GM21576 (cell line): ENCODE results near the gene CLMP.
"Not testable (repeated sequence)": the region's sequence is repeated elsewhere in the genome, so short reads cannot be mapped to it uniquely, and the experiment has no call there.

Experiments
- ATAC-seq: cut with Tn5 transposase; IDR thresholded peaks from one replicate; pipeline ENCODE4 v1.9.1; 2021; ENCODE audit warnings: mild to moderate bottlenecking, moderate library complexity; ENCODE audit not compliant: unreplicated experiment

CLMP gene

DNA sequence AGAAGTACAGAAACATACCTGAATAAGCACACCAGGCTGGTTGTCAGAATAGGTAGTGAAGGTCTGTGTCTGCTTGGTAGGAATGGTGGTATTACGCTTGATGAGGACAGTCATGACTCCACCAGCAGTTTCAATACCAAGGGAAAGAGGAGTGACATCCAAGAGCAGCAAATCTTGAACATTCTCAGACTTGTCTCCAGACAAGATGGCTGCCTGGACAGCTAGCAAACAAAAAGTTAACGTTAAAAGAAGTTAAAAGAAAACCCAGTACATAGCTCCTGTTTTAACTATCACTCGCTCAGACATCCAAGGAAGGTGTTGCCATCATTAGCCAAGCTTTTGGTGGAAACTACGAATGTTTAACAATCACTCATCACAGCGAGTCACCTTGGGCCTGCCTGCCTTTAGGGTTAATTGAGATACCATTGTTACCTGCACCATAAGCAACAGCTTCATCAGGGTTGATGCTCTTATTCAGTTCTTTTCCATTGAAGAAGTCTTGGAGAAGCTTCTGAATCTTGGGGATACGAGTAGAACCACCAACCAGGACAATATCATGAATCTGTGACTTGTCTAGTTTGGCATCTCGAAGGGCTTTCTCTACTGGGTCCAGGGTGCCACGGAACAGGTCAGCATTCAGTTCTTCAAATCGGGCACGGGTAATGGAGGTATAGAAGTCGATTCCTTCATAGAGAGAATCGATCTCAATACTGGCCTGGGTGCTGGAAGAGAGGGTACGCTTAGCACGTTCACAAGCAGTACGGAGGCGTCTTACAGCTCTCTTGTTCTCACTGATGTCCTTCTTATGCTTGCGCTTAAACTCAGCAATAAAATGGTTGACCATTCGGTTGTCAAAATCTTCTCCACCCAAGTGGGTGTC, 135.8 kb downstream of the CLMP start:
- ATAC-seq = not testable (repeated sequence)

DNA sequence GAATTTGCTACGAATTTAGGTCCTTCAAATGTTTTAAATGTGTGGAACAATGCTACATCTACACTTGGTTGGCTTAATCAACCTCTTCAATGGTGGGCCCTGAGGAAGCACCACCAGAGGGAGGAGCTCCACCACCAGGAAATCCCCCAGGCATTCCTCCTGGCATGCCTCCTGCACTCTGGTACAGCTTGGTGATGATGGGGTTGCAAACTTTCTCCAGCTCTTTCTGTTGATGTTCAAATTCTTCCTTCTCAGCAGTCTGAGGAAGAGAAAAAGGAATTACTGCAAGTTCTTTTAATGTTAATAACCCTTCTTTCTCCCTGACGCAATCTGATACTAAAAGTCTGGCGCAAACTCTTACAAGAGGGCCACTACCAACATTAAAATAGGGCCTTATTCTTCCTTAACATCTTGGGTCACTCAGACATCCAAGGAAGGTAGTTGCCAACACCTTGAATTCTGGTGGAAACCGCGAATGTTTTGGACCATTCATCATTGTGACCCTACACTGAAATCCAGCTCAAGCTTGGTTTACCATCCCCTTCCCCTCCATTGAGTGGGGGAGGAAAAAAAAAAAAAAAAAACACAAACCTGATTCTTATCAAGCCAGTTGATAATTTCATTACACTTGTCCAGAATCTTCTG, 137.3 kb downstream of the CLMP start:
- no peak for ATAC-seq

DNA sequence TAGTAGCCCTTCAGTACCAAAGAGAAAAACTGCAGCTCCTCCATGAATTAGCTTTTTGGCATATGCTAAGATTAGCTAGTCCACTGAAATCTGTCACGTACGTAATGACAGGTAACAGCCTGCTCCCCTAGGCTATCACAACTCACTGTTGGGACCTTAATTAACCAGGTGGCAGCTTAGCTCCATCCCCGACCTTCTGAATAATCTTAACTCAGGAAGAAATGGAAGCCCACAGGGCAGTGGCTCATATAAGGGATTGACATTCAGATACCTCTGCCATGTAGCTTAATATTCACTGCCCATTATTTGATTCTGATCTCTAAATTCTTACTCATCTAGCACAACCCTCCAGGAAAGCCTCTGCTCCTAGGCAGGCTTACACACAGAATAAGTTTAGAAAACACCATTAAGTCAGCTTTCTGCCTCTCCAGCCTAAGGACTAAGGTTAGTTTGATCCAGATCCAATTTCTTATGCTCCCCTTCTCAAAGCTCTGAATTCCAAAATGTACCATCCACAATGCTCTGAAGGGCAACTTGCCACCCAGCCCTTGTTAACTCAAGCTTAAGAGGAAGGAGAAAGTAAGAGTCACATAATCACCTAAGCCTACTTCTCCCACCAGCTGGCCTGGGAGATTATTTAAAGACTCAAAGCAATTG, 138.1 kb downstream of the CLMP start:
- ATAC-seq = no peak

DNA sequence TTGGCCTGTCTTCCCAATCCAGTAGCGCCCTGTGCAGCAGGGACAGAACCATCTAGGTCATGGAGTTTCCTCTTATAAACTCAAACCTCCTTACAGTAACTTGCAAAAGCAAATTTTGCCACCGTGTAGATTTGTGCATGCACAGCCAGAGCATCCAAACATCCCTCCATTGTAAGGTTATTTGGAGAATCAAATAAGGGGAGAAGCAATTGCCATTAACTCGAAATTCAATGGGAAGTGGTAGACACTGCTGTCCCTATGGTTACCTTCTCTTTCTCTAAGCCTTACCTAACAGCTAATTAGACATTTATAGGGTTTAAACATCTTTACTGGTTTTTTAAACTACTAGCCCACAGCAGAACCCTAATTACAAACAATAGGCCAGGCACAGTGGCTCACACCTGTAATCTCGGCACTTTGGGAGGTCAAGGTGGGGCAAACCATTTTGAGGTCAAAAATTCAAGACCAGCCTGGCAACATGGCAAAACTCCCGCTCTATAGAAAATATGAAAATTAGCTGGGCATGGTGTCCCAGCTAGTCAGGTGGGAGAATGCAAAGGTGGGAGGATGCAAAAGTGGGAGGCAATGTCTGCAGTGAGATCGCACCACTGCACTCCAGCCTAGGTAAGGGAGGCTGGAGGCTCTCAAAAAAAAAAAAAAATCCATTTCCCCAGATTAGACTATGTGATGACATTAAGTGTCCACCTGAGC, 139.7 kb downstream of the CLMP start:
- no peak for ATAC-seq

DNA sequence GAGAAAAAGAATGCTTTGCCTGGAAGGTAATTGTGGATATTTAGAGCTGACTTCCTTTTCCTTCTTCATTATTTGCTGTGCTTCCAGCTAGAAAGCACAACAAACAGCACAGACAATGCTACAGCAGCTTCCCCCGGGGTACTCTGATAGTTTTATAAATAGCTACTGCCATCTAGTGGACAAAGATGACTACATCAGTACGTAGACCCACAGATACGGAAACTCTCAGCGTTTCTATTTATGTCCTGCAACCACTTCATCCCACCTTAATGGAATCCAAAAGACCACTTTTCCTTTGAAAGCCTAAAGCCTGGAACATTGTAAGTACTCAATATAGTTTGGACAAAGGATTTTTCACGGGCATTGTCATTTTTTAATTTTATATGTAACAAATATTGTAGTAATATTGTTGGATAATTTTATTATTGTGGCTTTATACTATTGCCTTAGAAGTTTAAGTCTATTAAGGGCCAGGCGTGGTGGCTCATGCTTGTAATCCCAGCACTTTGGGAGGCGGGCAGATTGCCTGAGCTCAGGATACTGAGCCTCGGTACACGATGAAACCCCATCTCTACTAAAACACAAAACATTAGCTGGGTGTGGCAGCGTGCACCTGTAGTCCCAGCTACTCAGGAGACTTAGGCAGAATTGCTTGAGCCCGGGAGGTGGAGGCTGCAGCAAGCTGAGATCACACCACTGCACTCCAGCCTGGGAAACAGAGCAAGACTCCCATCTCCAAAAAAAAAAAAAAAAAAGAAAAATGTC, 140.6 kb downstream of the CLMP start:
- ATAC-seq = peak; percentile 78

DNA sequence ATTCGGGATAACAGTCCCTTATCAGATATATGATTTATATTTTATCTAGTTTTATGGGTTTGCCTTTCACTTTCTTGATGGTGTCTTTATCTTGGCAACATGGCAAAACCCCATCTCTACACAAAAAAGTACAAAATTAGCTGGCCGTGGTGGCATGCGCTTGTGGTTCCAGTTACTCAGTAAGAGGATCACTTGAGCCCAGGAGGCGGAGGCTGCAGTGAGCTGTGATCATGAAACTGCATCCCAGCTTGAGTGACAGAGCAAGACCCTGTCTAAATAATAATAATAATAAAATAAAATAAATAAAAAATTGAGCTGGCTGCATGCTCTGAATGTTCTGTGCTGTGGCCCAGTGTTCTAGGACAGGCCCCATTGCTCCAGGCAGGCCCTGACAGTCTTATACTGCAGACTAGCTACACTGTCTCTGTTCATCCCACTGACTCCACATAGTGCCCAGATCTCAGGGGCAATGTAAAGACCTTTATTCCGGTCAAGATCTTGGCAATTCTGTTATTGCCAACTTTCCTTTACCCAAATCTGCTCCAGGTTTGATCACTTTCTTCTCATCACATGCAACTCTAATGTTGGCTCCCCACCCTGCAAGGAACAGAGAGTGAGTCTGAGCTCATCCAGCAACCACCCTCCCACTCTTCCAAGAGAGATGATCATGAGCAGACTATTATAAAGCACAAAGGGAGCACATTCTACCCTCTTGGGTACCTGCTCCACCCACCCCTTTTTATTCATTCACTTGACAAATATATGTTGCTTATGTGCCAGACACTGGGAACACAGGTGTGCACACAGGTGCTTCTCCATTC, 141.9 kb downstream of the CLMP start:
- ATAC-seq = no peak

DNA sequence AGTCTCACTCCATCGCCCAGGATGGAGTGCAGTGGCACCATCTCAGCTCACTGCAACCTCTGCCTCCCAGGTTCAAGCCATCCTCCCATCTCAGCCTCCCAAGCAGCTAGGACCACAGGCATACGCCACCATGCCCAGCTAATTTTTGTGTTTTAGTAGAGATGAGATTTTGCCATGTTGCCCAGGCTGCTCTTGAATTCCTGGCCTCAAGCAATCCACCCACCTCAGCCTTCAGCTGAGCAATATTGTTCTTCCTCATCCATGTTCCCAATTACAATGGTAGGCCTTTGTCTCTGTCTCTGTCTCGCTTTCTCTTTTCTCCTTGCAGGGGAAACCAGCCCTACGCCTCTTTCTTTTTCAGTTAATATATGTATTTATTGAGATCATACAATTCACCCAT, 143.4 kb downstream of the CLMP start:
- no peak for ATAC-seq

DNA sequence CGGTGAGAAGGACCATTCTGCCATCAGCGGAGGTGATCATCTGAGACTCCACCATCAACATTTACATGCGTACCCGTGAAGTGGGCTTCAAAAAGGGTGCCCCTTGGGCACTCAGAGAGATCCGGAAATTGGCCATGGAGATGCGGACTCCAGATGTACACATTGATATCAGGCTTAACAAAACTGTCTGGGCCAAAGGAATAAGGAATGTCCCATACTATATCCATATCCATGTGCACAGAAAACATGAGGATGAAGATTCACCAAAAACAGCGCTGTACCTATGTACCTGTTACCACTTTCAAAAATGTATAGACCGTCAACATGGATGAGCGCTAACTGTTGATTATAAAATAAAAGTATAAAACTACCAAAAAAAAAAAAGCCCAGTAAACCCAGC, 143.9 kb downstream of the CLMP start:
- no peak for ATAC-seq

DNA sequence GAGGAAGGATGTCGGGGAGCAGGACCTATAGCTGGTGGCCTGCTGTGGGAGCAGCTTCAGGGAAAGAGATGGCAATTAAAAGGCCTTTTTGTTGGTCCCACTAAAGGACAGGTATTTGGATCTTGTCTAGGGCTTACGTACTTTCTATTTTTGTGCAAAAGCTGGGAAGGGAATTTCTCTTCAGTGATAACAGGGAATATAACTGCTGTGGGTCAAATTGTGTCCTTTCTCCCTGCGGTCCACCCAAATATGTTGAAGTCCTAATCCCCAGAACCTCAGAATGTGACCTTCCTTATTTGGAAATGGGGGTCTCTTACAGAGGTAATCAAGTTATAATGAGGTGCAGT, 147.1 kb downstream of the CLMP start:
- ATAC-seq = no peak

DNA sequence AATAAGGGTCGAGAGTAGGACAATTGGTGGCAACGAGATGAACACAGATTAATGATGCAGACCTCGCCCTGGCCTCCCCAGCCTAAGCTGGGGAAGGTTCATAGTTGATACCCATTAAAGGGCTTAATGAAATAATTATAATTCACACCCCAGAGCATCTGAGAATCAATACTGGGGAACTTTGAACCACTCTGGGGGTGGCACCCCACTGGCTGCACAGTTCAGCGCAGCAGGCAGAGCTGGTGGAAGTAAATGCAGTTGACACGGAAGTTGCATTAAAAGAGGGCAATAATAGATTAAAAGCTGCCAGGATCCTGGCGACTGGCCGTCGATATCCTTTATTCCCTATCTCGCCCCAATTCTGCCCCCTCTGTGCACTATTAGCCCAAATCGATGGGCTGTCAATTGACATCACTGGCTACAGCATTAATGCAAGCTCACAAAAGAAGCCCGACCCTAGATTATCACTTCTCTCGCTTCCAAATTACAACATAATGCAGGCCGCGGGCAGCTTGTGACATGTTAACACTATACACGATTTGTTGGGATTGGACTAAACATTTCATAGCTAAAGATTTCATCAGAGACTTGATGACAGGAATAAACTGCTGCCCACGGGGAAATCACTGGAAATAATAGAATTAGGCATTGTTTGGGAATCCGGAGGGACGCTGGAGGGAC, 147.6 kb downstream of the CLMP start:
- no peak for ATAC-seq

DNA sequence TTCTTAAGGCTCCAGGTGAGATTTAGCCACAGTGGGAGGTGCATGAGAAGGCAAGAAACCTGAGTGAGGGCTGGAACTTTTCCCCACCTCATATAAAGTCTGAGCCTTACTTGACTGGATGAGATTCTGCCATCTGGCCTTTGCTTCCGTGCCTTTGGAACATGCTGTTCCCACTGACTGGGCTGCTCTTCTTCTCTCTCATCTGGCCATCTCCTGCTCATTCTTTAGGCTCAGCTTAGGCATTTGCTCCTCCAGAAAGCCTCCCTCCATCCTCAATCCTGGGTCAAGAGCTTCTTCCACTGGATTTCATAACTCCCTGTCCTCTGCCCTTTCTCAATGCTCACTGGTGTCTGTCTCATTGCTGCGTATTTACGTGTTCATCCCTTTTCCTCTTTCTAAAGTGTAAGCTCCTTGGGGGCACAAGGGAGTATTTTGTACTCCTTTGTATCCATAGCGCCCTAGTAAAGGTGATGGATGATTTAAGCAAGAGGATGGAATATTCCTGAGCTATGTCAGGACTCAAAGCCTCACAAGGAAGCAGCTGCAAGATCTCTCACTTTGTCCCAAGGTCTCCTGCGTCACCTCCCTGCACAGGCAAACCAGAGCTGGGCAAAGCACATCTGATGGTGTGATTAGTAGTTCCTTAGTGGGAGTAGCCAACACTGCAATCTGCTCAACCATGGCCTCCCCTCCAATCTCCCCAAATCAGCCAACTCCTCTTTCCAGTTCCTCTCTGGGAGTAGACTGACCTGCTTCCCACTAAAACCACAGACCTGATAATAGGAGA, 148.4 kb downstream of the CLMP start:
- no peak for ATAC-seq

DNA sequence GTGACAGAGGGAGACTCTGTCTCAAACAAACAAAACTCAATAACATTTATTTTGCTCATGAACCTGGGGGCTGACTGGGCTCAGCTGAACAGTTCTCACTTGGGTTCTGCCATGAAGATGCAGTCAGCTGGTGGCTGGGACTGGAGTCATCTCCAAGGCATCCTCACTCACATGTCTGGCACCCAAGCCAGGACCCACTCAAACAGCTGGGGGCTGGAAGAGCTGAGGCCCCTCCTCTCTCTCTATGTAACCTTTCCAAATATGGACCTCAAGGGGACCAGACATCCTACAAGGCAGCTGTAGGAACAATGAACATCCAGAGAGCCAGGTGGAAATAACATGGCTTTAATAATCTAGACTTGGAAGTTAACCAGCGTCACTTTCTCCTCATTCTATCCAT, 149.9 kb downstream of the CLMP start:
- ATAC-seq = no peak

DNA sequence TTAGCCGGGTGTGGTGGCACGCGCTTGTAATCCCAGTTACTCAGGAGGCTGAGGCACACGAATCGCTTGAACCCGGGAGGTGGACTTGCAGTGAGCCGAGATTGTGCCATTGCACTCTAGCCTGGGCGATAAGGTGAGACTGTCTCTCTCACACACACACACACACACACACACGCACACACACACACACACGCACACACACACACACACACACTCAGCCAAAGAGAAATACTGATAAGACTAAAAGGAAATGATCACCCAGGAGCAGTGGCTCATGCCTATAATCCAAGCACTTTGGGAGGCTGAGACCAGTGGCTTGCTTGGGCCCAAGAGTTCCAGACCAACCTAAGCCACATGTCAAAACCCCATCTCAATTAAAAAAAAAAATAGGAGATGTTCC, 153.9 kb downstream of the CLMP start:
- ATAC-seq = no peak

DNA sequence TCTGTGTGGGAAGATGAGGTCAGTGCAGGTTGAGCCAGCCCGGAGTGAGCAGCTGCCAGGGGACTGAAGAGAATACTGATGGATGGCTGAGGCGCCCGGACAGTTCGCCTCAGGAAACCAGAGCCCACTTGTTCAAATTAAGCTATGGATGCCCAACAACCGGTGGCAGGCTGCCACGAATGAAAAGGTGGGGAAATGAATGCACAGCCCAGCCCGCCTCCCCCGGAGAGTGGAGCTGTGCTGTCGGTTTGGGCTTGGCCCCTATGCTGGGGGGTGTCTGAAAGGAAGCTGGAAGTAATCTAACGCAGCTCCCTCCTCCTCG, 155.0 kb downstream of the CLMP start:
- no peak for ATAC-seq

DNA sequence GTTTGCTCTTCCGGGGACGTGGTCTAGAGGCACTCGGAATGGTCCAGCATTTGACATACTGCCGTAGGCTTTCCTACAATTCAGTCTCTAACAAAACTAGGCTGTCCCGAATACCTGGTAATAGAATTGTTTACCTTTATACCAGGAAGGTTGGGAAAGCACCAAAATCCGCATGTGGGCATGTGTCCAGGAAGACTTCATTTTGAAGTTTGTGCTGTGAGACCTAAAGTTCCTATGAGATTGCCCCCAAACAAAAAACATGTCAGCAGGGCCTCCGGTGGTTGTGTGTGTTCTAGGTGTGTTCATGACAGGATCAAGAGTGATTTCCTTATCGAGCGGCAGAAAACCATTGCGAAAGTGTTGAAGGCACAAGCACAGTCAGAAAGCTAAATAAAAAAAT, 159.2 kb downstream of the CLMP start:
- ATAC-seq = no peak

DNA sequence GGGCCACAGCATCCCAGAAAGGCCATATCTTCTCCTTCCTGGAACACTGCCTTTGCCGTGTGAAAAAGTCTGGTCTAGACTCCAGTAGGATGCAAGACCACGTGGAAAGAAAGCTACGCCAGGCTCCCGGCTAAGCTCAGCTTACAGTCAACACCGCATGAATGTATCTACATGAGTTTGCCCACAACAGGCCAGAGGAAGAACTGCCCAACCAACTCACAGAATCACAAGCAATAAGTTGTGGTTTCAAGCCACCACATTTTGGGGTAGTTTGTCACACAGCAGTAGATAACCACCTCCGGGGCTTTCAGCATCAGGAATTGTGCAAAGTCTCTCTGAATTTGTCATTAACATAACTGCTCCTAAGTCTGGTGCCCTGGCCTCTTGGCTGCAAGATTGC, 160.5 kb downstream of the CLMP start:
- no peak for ATAC-seq

DNA sequence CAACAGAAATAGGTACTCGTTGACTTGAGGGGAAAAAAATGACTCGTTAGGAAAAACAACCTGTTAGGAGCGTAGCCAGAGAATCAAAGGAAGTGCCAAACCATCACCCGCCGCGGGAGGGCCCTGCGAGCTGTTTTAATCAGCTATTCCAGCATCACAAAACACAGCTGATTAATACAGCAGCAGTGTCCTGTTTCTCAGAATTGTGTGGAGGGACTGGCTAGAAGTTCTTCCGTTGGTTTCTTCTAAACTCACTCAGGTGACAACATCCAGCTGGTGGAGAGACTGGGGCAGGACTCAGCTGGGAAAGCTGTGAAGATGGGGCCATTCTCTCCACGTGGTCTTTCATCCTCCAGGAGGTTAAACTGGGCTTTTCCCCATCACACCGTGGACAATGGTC, 161.2 kb downstream of the CLMP start:
- no peak for ATAC-seq

DNA sequence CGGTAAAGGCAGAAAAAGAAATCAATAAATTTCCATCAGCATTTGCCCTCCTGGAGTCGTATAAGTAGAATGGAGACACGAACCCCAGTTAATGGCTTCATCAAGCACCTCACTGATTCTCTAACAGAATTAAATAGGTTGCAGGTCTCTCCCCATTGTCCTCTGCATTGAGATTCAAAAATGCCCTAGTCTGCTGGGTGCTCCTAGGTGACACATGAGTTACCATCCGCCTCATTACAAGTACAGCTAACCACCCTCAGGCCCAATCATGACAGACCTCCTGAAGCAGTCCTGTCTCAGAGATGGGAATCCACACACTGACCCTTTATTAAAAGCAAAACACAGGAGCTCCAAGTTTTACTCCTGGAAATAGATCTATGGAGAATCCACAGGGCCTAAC, 164.5 kb downstream of the CLMP start:
- ATAC-seq = no peak

DNA sequence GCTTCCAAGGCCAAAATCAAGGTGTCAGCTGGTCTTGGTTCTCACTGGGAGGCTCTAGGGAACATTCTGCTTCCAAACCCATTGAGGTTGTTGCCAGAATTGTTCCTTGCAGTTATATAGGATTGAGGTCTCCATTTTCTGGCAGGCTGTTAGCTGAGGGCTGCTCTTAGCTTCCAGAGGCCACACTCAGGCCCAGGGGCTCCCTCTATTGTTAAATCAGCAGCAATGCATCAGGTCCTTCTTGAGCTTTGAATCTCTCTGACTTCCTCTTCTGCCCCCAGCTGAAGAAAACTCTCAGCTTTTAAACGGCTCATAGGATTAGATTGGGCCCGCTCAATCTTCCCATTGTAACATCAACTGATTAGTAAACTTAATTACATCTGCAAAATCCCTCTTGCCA, 174.1 kb downstream of the CLMP start:
- peak; percentile 69 for ATAC-seq
